ENCODE measurements around the gene MKS1. TPM values are rescaled to one million over a fixed set of nuclear protein-coding genes. Genes with fewer than 3 reads are reported as not detected.
A peak's percentile ranks its signal among the peaks of the same experiment; 100 is the strongest.

MKS1 gene
- total RNA-seq = 9.7 and 11.2 TPM in 2 replicates

DNA sequence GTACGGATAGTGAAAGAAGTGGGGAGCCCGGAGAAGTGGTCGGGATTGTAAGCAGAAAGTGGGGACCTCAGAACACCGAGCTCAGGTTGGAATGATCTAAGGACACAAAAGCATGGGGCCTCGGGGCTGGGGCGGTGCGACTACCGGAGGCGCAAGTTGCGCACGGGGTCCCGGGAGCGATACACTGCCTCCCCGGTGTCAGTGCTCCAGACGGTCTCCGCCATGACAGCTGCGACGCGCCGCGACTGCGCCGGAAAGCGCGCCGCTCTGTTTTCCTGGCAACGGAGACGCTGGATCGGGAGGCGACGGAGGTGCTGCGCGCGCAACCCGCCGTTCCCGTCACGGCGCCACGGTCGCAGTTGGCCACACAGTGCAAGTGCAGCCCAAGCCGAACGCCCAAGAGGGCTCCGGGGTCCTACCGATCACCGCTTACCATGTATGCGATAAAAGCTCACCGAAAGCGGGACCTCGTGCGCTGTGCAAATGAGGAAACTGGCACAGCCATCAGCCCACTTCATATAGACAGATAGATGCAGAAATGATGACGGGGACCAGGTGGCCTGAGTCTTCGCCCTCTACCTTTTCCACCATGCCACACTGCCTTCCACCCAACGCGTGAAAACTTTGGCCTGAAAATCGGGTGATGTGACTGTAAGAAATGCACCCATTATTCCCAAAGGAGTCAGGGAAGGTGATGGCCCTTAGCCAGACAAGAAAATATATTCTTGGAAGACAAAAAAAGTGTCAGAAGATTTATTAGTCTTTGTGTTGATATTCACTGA is at the start of gene MKS1:
TSS of gene MKS1 (minus strand) at position 249 of the 782 bp plus-strand sequence. CDS start at position 224, 25 bp downstream.
- no peaks in the 10 kb centered on the region for H3K27me3 ChIP-seq (ENCODE audit: insufficient read depth, low read length)
- H3K79me2 ChIP-seq (ENCODE audit: insufficient read depth, low read length) = no peaks in the 10 kb centered on the region
- no peaks in the 10 kb centered on the region for H3K9me3 ChIP-seq (ENCODE audit: low read depth, low read length)
- no peaks in the 10 kb centered on the region for H3K36me3 ChIP-seq (ENCODE audit: insufficient read depth, low read length)
- peaks cover 13% of the 10 kb centered on the region for H3K4me1 ChIP-seq (ENCODE audit: insufficient read depth, low read length)
- no peaks in the 10 kb centered on the region for H4K20me1 ChIP-seq (ENCODE audit: insufficient read depth, low read length)
- peak; percentile 99 for DNase-seq (ENCODE audit: insufficient read length, low spot score, missing footprints)
- H3K4me3 ChIP-seq (ENCODE audit: insufficient read depth, low read length) = peak within 1 kb of the TSS; percentile 85
- peak within 1 kb of the TSS; percentile 98 for H2AFZ ChIP-seq (ENCODE audit: low read length)
- peak within 1 kb of the TSS; percentile 99 for H3K4me2 ChIP-seq (ENCODE audit: insufficient read depth, low read length)
- H3K27ac ChIP-seq (ENCODE audit: low read depth, low read length) = peak within 1 kb of the TSS; percentile 71
- TF ChIP-seq, protein P1, sequence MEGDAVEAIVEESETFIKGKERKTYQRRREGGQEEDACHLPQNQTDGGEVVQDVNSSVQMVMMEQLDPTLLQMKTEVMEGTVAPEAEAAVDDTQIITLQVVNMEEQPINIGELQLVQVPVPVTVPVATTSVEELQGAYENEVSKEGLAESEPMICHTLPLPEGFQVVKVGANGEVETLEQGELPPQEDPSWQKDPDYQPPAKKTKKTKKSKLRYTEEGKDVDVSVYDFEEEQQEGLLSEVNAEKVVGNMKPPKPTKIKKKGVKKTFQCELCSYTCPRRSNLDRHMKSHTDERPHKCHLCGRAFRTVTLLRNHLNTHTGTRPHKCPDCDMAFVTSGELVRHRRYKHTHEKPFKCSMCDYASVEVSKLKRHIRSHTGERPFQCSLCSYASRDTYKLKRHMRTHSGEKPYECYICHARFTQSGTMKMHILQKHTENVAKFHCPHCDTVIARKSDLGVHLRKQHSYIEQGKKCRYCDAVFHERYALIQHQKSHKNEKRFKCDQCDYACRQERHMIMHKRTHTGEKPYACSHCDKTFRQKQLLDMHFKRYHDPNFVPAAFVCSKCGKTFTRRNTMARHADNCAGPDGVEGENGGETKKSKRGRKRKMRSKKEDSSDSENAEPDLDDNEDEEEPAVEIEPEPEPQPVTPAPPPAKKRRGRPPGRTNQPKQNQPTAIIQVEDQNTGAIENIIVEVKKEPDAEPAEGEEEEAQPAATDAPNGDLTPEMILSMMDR (IDR thresholded peaks at IDR 0.05; ENCODE audit: extremely low read depth, low read depth, low read length) = peak; percentile 51

GRCh38 chr17:58268326-58268725 is 49.3 kb upstream of the MKS1 start:
- Histone ChIP-seq H4K20me1 (ENCODE audit: insufficient read depth, low read length) (no peaks in the 10 kb centered on the region), H3K79me2 (ENCODE audit: insufficient read depth, low read length) (no peaks in the 10 kb centered on the region), H3K4me3 (ENCODE audit: insufficient read depth, low read length) (no peak overlapping the region), H3K9me3 (ENCODE audit: low read depth, low read length) (no peaks in the 10 kb centered on the region), H3K27ac (ENCODE audit: low read depth, low read length) (no peak overlapping the region), H3K4me1 (ENCODE audit: insufficient read depth, low read length) (no peaks in the 10 kb centered on the region), H3K36me3 (ENCODE audit: insufficient read depth, low read length) (no peaks in the 10 kb centered on the region), H3K4me2 (ENCODE audit: insufficient read depth, low read length) (no peak overlapping the region), H3K27me3 (ENCODE audit: insufficient read depth, low read length) (peaks cover 7% of the 10 kb centered on the region), H2AFZ (ENCODE audit: low read length) (no peak overlapping the region)
- peak; percentile 52 for DNase-seq (ENCODE audit: insufficient read length, low spot score, missing footprints)
- TF ChIP-seq, protein P1 (IDR thresholded peaks at IDR 0.05; ENCODE audit: extremely low read depth, low read depth, low read length) = no peak

DNA sequence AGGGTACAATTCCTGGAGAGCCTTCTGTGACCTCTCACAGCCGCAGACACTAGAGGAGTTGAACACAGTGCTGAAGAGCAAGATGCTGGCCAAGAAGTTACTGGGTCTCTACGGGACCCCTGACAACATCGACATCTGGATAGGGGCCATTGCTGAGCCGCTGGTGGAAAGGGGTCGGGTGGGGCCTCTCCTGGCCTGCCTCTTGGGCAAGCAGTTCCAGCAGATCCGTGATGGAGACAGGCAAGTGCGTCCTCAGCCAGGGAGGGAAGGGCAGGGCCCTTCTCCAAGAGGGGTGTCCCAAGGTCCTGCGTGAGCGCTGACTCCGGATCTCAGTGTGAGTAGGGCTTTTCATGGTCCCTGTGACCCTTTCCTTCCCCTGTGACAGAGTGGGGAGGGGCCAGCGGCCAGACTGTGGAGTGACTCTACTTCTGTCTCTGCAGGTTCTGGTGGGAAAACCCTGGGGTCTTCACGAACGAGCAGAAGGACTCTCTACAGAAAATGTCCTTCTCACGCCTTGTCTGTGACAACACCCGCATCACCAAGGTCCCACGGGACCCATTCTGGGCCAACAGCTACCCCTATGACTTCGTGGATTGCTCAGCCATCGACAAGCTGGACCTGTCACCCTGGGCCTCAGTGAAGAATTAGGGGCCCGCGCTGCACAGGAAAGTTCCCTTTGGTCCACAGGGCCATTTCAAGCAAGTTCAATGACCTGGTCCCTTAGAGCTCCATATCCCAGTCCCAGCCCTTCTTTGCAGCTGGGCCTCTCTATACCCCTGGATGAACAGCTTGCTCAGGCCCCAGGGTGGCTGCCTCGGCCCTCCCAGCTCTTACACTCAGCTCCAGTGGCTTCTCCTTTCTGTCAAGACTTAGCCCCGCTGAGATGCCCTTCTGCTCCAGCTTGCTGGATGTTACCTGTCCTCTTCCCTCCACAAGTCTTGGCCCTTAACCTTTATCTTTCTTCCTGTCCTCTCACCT is 48.6 kb upstream of the MKS1 start:
- H3K27ac ChIP-seq (ENCODE audit: low read depth, low read length) = no peak overlapping the region
- DNase-seq (ENCODE audit: insufficient read length, low spot score, missing footprints) = peak; percentile 61
- no peaks in the 10 kb centered on the region for H3K36me3 ChIP-seq (ENCODE audit: insufficient read depth, low read length)
- H3K79me2 ChIP-seq (ENCODE audit: insufficient read depth, low read length) = no peaks in the 10 kb centered on the region
- H3K4me1 ChIP-seq (ENCODE audit: insufficient read depth, low read length) = no peaks in the 10 kb centered on the region
- H4K20me1 ChIP-seq (ENCODE audit: insufficient read depth, low read length) = no peaks in the 10 kb centered on the region
- no peaks in the 10 kb centered on the region for H3K9me3 ChIP-seq (ENCODE audit: low read depth, low read length)
- no peak overlapping the region for H3K4me2 ChIP-seq (ENCODE audit: insufficient read depth, low read length)
- peaks cover 11% of the 10 kb centered on the region for H3K27me3 ChIP-seq (ENCODE audit: insufficient read depth, low read length)
- TF ChIP-seq, protein P1 (IDR thresholded peaks at IDR 0.05; ENCODE audit: extremely low read depth, low read depth, low read length) = no peak
- H3K4me3 ChIP-seq (ENCODE audit: insufficient read depth, low read length) = no peak overlapping the region
- H2AFZ ChIP-seq (ENCODE audit: low read length) = no peak overlapping the region

Data from osteoblast (primary cell).